Heart right ventricle (tissue), 16 donors: ENCODE results near the gene FAM151B. TPM values are rescaled to one million over a fixed set of nuclear protein-coding genes. Genes with fewer than 3 reads are reported as not detected.
"Not testable (repeated sequence)": the region's sequence is repeated elsewhere in the genome, so short reads cannot be mapped to it uniquely, and the experiment has no call there.

Experiments
- ATAC-seq, 8 donors: fragments of 200-7000 bp; cut with Tn5 transposase; one replicate each; pipeline ENCODE4 v1.9.1; 2020; ENCODE audit warnings: mild to moderate bottlenecking in 8 of 8, moderate library complexity in 8 of 8, moderate number of reproducible peaks in 1 of 8
- DNase-seq, 2 donors: peaks; one replicate each; pipeline ENCODE4 v3.0.0-alpha.2; 2020
- H3K27ac ChIP-seq, 10 donors: fragments of 200-600 bp; sonication (generic) in 2 of 10; one replicate each; pipeline versions ENCODE4 v1.5.0 to v1.8.0; 2020 to 2022; ENCODE audit warnings: mild to moderate bottlenecking in 3 of 10
- H3K27me3 ChIP-seq, 7 donors: fragments of 200-600 bp; one replicate each; pipeline ENCODE4 v1.8.0; 2021 to 2022; ENCODE audit warnings: mild to moderate bottlenecking in 2 of 7
- H3K36me3 ChIP-seq, 9 donors: fragments of 200-600 bp; sonication (generic) in 1 of 9; one replicate each; pipeline versions ENCODE4 v1.5.0 to v1.8.0; 2020 to 2022; ENCODE audit warnings: mild to moderate bottlenecking in 2 of 9
- H3K4me1 ChIP-seq, 9 donors: fragments of 200-600 bp; sonication (generic) in 1 of 9; one replicate each; pipeline versions ENCODE4 v1.5.0 to v1.8.0; 2020 to 2022; ENCODE audit warnings: mild to moderate bottlenecking in 4 of 9
- H3K4me3 ChIP-seq, 10 donors: fragments of 200-600 bp; sonication (generic) in 2 of 10; one replicate each; pipeline versions ENCODE4 v1.5.0 to v1.8.0; 2020 to 2022; ENCODE audit warnings: mild to moderate bottlenecking in 7 of 10, moderate library complexity in 2 of 10
- H3K9me3 ChIP-seq, 11 donors: fragments of 200-600 bp in 10 of 11; sonication (generic) in 2 of 11; one replicate each; pipeline versions ENCODE4 v1.5.0 to v1.8.0; 2013 to 2022; ENCODE audit warnings: mild to moderate bottlenecking in 2 of 11, control low read depth in 1 of 11, moderate library complexity in 1 of 11
- WGBS, 2 donors: extraction: QIAGEN DNeasy Blood & Tissue Kit; methylation state at CpG; one replicate each; pipeline ENCODE4 v1.1.7; 2013; ENCODE audit warnings: inconsistent platforms in 1 of 2; 5-methylcytosine and 5-hydroxymethylcytosine counted together
- intact Hi-C, 10 donors: fragments of 100-400 bp; cut with DNase I; formaldehyde crosslinking; loops; one replicate each; pipeline versions ENCODE4 v1.11.1 to v1.14.2; 2022
- polyA plus RNA-seq, 2 donors: library from polyadenylated mRNA; stranded (reverse); fragments of 200-250 nt; gene quantifications; one replicate each; pipeline ENCODE4 v1.2.3, GENCODE V29; 2013
- total RNA-seq, 10 donors: library from RNA; stranded (reverse); fragmentation: NEBNext Ultra II Directional in 3 of 10; extraction: Animal tissue kit (Norgen Biotek cat#: 25700) in 3 of 10; gene quantifications; one replicate each; pipeline versions ENCODE4 v1.2.1 to v1.2.4, GENCODE V29; 2021 to 2023
- TF ChIP-seq, protein P1 (sequence below), 9 donors: fragments of 200-600 bp; sonication (generic) in 2 of 9; IDR thresholded peaks; one replicate each; pipeline versions ENCODE4 v1.5.0 to v1.8.0; 2021 to 2022; ENCODE audit warnings: antibody characterized with exemption in 9 of 9, mild to moderate bottlenecking in 5 of 9, moderate library complexity in 1 of 9
- donor health status: Arrhythmogenic right ventricular cardiomyopathy.
- donor health status: ischemic (EF 13 %, LVEDD 7.1; RV severe dilation, severe dysfunction).
- donor health status: healthy with polysubstance abuse.
- donor health status: DM: no; HTN: yes; CAD: no.
- donor health status: DM: no; HTN: no; CAD: no.
- donor health status: ischemic (EF 25% LVEDD 6.9; RV normal size, moderate dysfunction).
- donor health status: ischemic (EF 25% LVEDD 5.7; RV mildly dilated, moderate dysfunction).
- donor health status: healthy.
- donor health status: DM: yes; HTN: yes; CAD: no.
- donor health status: Ischemic cardiomyopathy.
- donor health status: ischemic (EF 35%, LVEDD 5.7; RV mildly dilated, moderate dysfunction).
- donor health status: nonischemic (EF 11% LVEDD 7.7; RV severe dilation, severe dysfunction).
- donor health status: DM: yes; HTN: yes; CAD: no.
- donor health status: PGD.
- donor health status: ischemic (EF 29% LVEDD 5.4; RV normal size, mild dysfunction).
- donor health status: nonischemic (EF 23%, LVEDD 6.1; RV moderate dilation, normal function).

Gene FAM151B
- total and polyA plus RNA-seq, 12 donors: 0.39 to 2.8 (median 1.4) TPM

DNA sequence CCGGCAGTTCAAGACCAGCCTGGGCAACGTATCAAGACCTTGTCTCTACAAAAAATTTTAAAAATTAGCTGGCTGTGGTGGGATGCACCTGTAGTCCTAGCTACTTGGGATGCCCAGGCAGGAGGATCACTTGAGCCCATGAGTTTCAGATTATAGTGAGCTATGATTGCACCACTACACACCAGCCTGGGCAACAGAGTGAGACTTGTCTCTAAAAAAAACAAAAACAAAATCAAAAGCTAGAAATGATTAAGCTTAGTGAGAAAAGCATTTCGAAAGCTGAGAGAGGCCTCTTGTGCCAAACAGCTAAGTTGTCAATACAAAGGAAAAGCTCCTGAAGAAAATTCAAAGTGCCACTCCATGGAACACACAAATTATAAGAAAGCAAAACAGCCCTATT lies 4.8 kb downstream of the FAM151B start:
- Histone ChIP-seq H3K4me1 (peaks cover 0 to 10% (median under 1%) of the 10 kb centered on the region in 9 donors), H3K4me3 (no peak overlapping the region), H3K27me3 (no peaks in the 10 kb centered on the region), H3K36me3 (no peaks in the 10 kb centered on the region), H3K27ac (no peak overlapping the region), H3K9me3 (no peaks in the 10 kb centered on the region)
- intact Hi-C loops: no loop called here
- no peak for ATAC-seq
- no peak for DNase-seq
- TF ChIP-seq, protein P1, sequence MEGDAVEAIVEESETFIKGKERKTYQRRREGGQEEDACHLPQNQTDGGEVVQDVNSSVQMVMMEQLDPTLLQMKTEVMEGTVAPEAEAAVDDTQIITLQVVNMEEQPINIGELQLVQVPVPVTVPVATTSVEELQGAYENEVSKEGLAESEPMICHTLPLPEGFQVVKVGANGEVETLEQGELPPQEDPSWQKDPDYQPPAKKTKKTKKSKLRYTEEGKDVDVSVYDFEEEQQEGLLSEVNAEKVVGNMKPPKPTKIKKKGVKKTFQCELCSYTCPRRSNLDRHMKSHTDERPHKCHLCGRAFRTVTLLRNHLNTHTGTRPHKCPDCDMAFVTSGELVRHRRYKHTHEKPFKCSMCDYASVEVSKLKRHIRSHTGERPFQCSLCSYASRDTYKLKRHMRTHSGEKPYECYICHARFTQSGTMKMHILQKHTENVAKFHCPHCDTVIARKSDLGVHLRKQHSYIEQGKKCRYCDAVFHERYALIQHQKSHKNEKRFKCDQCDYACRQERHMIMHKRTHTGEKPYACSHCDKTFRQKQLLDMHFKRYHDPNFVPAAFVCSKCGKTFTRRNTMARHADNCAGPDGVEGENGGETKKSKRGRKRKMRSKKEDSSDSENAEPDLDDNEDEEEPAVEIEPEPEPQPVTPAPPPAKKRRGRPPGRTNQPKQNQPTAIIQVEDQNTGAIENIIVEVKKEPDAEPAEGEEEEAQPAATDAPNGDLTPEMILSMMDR (IDR thresholded peaks at IDR 0.05): no peak
- WGBS, 2 donors: 95 to 100% methylated on average over 3 of the region's 3 CpGs

DNA sequence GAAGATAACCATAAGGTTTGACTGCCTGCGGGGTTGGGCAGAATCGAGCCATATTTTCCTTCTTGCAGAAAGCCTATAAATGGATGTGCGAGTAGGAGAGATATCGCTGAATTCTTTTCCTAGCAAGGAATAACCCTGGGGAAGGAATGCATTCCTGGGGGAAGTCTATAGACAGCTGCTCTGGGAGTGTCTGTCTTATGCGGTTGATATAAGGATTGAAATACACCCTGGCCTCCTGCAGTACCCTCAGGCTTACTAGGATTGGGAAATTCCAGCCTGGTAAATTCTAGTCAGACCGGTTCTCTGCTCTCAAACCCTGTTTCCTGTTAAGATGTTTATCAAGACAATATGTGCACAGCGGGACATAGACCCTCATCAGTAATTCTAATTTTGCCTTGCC lies 5.5 kb downstream of the FAM151B start:
- H3K27me3 ChIP-seq, DNase-seq, H3K4me1 ChIP-seq, H3K36me3 ChIP-seq, ATAC-seq, H3K4me3 ChIP-seq, H3K9me3 ChIP-seq, H3K27ac ChIP-seq, intact Hi-C loops: not testable (repeated sequence)
- WGBS, 2 donors: 75 to 79% methylated on average over 7 of the region's 7 CpGs

DNA sequence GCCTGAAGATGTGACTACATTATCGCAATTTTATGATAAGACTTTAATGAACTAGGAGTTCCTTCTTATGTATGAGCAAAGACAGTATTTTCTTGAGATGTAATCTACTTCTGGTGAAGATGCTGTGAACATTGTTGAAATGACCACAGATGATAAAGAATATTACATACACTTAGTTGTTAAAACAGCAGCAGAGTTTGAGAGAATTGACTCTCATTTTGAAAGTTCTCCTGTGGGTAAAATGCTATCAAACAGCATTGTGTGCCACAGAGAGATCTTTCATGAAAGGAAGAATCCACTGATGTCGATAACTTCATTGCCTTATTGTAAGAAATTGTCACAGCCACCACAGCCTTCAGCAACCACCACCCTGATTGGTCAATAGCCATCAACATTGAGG lies 8.0 kb downstream of the FAM151B start:
- no peak for DNase-seq
- no peaks in the 10 kb centered on the region for H3K36me3 ChIP-seq
- no peak for ATAC-seq
- H3K4me1 ChIP-seq: no peaks in the 10 kb centered on the region
- H3K27me3 ChIP-seq: no peaks in the 10 kb centered on the region
- no peaks in the 10 kb centered on the region for H3K9me3 ChIP-seq
- H3K4me3 ChIP-seq: no peak overlapping the region
- intact Hi-C loops: no loop called here
- 90 to 95% methylated on average over 2 of the region's 2 CpGs for WGBS, 2 donors
- TF ChIP-seq, protein P1 (IDR thresholded peaks at IDR 0.05): no peak
- H3K27ac ChIP-seq: no peak overlapping the region

DNA sequence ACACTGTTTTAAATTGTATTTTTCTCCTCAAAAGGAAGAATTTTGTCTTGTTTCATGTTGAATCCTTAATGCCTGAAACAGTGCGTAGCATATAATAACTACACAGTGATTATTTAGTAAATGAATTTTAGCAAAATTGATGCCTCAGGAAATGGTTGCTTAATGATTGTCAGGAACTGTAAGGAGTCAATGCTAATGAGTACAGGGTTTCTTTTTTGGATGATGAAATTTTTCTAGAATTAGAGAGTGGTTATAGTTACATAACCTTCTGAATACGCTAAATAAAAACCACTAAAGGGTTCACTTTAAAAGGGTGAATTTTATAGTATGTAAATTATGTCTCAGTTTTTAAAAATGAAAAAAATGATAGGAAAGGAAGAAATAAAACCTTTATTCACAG lies 14.9 kb downstream of the FAM151B start:
- intact Hi-C loops: no loop called here

DNA sequence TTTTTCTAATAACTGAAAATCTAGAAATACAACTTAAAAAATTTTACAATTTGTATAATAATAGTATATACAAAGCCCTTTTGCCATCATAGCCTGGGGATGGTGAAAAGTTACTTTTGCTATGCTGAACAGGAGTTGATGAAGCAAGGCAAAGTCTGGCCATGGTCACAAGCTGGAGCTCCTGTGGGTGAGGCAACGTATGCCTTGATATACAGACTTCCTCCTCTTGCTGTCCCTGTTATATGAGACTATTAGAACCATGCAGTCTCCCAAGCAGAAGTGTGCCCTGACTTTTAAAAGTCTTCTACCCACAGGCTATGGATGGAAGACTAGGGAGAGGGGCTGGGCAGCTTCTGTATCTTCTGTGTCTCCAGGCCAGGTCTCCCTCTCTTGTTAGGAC lies 15.7 kb downstream of the FAM151B start:
- no peaks in the 10 kb centered on the region for H3K4me1 ChIP-seq
- WGBS, 2 donors: 64 to 65% methylated on average over 1 of the region's 1 CpG
- no peak overlapping the region for H3K4me3 ChIP-seq
- TF ChIP-seq, protein P1 (IDR thresholded peaks at IDR 0.05): no peak
- DNase-seq (no peak), ATAC-seq (no peak)
- intact Hi-C loops: no loop called here
- H3K27me3 ChIP-seq: no peaks in the 10 kb centered on the region
- H3K36me3 ChIP-seq: peaks cover 0 to 3% (median 0%) of the 10 kb centered on the region in 9 donors
- no peaks in the 10 kb centered on the region for H3K9me3 ChIP-seq
- H3K27ac ChIP-seq: no peak overlapping the region

More for the DNA sequence above, 14.9 kb downstream of the FAM151B start:
- Histone ChIP-seq H3K4me1 (no peaks in the 10 kb centered on the region), H3K36me3 (peaks cover 0 to 3% (median 0%) of the 10 kb centered on the region in 9 donors), H3K27ac (no peak overlapping the region), H3K4me3 (no peak overlapping the region), H3K27me3 (no peaks in the 10 kb centered on the region), H3K9me3 (no peaks in the 10 kb centered on the region)
- DNase-seq: no peak
- ATAC-seq: no peak
- TF ChIP-seq, protein P1 (IDR thresholded peaks at IDR 0.05): no peak
- 93 to 96% methylated on average over 2 of the region's 2 CpGs for WGBS, 2 donors
